HG03139 (cell line): ENCODE measurements around the gene AHNAK2.
"Not testable (repeated sequence)": the region's sequence is repeated elsewhere in the genome, so short reads cannot be mapped to it uniquely, and the experiment has no call there.

Source experiments
- ATAC-seq: cut with Tn5 transposase; IDR thresholded peaks from one replicate; pipeline ENCODE4 v1.9.1; 2021; ENCODE audit not compliant: unreplicated experiment

The AHNAK2 gene

DNA sequence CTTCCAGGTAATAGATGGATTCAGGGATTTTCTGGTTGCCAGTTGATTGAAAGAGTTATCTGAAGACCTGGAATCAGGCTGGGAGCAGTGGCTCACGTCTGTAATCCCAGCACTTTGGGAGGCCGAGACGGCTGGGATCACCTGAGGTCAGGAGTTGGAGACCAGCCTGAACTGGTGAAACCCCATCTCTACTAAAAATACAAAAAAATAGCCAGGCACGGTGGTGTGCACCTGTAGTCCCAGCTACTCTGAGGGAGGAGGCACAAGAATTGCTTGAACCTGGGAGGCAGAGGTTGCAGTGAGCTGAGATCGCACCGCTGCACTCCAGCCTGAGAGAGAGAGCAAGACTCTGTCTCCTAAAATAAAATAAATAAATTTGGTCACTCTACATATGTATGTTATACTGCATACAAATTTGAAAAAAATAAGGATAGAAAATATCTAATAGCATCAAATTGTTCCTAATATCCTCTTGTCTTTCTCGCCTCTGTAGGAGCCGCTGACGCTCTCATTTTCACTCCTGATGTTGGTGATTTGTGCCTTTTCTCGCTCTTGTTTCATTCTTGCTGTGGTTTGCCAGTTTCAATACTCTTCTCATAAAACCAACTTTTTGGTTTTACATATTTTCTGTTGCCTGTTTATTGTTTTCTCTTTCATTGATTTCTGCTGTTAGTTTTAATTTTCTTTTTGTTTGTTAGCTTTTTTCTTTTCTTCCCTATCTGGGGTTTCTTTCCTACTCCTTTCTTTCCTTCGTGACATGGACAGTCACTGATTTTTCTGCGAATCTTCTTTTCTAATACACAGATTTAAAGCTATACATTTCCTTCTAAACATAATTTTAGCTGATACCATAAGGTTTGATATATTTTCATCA is 77.3 kb downstream of the AHNAK2 start:
- ATAC-seq: no peak

DNA sequence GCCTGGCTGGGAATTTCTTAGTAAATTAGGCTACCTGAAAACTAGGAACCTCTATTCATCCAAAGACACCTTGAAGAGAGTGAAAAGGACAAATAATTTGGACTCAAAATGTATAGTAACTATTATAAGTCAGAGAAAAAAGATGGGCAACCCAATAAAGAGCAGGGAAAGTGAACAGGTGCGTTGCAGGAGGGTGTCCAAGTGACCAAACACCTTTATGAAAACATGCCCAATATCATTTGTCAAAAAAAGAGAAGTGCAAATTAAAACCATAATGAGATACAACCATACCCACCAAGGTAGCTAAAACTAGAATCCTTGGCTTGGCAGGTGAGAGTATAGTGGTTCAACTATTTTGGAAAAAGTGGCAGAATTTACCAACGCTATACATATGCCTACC is 78.4 kb downstream of the AHNAK2 start:
- ATAC-seq: no peak

DNA sequence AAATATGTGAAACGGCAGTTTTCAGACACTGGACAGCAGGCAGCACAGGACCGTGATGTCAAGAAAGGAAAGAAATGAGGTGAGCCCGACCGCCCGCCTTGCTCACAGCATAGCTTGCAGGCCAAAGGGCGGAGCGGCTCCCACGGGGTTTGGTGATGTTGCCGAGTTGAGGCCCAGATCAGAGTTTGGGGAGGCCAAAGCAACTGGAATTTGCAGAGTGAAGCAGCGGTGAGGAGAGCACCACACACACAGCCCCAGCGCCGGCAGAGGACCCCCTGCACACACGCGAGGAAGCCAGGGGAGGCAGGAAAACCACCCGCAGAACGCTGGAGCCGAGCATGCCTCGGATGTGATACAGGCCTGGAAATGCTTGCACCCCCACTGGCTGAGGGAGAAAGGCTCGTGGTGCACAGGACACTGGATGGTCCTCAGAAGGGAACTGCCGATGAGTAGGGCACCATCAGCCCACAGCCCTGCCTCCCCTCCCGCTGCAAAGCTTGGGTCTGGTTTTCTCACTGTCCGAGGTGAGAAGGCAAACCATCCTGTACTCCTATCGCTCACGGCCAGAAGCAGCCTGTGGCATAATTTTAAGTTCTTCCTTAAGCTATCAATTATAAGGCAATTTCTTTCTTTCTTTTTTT is 79.2 kb downstream of the AHNAK2 start:
- ATAC-seq: no peak

DNA sequence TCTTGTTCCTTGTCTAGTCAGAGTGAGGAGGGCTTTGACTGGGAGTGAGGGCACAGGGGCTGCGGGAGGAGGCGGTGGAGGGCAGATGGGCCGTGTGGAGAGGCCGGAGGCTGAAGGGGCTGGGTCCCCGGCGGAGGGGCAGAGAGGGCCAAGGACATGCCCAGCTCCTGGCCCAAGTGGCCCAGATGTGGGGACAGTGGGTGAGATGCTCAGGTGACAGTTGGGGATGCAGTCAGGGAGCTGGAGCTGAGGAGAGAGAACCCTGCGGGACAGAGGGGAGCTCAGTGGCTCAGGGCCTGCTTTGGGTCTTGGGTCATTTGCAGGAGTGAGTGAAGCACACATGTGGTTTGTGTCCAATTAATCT is 80.0 kb downstream of the AHNAK2 start:
- ATAC-seq: no peak

DNA sequence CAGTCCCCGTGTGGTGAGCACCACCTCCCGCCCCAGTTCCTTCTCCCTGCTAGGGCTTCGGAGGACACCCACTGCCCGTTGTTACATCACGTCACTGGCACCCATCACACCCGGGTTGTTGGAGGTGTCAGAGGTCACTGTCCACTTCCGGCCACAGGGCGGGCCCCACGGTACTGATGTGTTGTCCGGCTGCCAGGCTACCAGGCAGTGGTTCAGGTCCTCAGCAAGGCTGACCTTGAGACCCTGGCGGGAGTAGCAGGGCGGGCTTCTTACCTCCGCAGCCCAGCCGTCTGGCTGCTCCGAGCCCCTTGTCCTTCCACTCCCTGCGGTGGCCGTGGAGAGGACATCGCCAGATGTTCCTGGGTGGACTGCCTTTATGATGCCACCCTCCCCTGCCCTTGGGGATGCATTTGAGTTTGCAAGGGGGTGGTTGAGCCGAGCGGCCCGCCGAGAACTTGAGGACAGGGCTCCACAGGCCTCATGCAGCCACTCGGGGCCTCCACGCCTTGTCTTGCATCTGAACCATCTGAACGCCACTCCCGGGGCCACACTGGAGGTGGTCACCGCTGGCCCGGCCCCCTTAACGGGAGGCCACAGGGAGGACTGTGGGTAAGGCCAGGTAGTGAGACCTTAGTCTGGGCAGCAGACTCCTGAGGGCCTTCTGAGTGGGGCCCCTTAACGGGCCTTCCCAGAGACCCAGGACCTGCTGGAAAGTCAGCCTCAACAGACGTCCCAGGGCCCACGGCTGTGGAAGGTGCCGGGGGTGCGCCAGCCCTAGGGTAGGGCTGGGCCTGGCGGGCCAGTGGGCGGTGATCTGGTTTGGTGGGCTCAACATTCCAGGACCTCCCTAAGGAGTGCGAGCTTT is 80.6 kb downstream of the AHNAK2 start:
- ATAC-seq: no peak

DNA sequence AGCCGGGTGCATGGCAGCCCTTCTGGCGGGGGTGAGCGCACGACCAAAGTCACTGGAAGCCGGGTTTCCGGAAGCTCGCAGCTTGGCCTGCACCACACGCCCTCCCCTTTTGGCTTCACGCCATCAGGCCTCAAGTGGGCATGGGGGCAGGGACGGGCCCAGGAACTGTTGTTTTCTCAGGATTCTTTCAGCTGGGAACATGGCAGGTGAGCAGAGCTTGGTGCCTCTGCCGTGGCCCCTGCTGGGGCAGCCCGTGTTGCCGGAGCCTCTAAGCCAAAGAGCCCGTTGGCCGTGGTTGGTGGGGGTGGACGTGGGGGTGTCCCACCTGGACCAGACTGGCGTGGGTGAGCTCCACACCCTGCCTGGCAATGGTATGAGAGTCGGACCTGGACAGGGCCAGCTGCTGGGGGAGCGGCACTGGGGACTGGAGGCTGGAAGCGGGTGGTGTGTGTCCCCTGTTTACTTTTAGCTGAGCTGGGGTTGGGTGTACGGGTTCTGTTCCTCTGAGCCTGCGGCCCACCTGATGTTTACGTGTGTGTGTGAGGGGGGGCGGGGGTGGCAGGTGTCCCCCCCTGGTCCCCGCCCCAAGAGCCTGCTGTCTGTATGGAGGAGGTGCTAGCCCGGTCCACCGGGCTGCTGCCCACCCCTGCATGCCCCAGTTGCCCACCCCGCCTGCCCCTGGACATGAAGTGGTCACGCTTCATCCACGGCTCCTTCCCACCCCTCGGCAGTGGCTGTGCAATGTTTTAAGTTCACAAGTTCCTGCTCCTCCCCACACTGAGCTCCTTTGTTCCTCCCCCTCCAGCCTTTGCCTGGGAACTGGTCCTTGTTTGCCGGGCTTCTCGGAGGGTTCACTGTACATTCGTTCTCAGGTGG is 82.2 kb downstream of the AHNAK2 start:
- ATAC-seq: no peak

DNA sequence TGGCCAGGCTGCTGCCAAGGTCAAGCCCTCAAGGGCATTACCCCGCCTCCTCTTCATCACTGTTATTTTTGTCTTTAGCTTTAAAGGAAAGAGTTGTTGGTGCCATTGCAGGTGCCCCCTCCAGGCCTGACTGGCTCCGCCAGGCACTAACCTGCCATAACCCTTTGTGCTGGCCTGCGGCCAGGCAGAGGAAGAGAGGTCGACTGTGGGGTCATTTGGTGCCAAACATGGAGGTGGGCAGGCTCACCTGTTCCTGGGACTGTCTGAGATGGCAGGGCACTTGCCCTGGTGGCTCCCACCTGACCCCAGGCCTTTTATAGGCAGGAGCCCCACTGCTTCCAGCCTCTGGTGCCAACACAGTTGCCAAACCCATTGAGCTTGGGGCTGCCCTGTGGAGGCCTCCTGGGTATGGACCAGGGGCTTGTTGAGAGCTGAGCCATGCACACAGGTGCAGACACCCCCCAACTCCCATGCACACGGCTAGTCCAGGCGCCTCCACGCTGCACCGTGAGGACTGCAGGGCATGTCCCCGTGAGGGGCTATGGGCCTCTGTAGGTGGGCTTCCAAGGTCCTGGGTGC is 82.9 kb downstream of the AHNAK2 start:
- no peak for ATAC-seq

DNA sequence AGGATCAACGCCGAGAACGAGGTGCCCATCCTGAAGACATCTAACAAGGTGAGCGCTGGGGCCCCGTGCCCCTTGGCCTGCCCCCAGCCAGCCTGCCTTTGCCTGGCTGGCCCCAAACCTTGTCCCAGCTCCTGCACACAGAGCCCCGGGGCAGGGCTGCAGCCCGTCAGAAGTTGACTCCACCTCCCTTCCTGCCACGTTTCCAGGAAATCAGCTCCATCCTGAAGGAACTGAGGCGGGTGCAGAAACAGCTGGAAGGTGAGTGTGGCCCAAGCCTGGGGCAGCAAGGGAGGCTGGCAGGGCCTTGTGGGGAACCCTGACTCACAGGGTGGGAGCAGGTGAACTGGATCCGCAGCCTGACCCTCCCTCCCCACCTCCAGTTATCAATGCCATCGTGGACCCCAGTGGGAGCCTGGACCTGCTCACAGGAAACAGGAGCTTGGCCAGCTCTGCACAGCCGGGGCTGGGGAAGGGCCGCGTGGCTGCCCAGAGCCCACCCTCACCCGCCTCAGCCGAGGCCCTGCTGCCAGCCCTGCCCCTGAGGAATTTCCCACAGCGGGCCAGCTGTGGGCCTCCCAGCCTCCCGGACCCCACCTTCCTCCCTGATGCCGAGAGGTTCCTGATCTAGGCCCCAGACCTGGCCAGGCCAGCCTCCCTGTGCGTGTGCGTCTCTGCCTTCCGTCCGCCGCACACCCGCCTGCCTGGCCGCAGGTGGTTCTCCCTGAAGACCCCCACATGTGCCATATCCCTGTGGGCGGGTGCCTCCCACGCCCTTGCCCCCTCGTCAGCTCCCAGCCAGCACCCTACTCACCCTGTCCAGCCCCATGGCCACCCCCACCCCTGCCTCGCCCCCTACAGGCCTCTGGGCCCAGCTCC is 83.6 kb downstream of the AHNAK2 start:
- no peak for ATAC-seq

DNA sequence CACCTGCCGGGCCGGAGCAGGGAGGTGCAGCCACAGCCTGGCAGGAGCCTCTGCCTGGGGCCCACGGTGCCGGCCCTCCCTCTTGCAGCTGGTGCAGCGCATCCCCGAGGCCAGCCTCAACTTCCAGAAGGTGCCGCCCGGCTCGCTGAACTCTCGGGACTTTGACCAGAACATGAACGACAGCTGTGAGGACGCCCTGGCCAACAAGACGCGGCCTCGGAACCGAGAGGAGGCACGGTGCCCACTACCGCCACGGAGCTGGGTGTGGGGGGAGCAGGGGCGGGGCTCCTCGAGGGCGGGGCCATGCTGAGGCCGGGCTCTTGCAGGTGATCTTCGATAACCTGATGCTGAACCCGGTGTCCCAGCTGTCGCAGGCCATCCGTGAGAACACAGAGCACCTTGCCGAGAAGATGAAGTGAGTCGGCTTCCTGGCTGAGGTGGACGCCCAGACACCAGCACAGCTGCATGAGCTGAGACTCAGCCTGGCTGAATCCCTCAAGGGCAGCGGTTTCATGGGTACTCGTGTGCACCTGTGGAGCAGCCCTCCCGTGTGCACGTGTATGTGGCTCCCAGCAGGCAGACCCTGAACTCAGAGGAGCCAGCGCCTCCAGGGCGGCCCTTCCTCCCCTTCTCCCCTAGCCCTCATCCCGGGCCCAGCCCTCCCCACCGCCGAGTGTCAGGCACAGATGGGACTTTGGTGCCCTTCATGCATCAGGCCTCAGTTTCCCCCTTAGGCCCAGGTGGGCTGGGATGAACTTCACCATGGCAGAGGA is 84.6 kb downstream of the AHNAK2 start:
- ATAC-seq: no peak

DNA sequence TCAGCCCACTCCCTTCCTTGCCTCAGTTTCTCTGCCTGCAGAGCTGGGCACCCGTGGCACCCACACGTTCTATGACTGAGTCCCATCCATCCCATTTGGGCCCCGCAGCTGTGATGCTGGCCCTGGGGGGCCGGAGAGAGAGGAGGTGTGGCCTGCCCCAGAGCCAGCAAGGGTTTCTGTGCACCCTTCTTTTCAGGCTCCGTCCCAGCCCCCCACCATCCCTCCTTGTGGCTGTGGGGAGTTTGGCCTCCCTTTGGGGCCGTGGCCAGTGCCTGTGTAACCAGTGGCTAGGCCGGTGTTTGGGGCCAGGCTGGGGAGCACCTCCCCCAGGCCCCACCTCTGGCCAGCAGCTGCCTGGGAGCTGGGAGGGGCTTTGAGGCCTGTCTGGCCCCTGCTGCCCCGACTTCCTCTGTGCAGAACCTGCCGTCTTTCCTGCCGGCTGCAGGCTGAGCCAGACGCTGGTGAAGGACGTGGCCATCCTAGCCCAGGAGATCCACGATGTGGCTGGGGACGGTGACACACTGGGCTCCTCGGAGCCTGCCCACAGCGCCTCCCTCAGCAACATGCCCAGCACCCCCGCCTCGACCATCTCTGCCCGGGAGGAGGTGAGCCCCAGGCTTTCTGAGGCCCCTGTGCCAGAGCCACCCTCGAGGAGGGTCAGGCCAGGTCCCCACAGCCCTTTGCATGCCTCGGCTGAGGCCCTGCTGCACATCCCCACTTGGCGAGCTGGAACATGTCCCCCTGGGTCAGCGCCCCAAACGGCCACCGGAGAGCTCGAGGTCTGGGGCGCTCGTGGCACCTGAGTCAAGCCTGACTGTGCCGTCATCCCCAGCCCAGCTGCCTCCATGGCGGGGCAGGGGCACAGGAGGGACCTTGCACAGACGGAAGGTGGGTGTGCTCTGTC is 85.4 kb downstream of the AHNAK2 start:
- ATAC-seq: no peak

DNA sequence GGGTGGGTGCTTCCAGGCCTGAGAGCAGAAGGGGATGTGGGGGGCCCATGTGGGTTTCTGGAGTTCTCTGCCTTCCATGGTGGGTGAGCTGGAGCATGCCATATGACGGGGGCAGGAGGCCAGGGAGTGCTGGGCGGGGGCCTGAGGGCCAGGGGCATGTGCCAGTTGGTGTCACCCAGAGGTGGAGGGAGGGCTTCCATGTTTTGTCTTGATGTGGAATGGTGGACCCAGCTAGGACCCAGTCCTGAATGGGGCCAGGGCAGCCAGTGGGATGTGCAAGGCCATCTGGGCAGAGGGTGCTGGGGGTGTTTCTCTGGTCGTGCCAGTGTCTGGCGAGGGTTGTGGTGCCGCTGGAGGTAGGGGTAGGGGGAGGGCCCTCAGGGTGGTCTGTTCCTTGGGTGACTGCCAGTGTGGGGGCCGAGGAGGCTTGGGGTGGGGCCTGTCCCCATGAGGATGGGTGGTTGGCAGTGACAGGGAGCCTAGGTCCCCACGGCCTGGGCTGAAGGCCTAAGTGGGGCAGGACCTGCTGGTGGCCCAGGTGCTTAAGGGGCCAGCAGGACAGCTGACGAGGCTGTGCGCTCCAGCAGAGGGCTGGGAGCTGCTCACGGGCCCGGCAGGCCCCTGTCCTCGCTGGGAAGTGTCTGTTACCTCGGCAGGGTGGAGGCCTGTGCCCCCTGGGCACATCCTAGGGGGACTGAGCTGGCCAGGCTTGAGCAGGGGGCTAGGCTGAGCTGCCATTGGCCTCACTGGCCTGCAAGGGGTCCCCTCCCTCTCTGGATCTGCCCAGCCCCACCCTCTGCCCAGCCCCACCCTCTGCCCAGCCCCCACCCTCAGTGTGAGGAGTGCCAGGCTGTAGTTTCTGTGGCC is 86.3 kb downstream of the AHNAK2 start:
- ATAC-seq: no peak

DNA sequence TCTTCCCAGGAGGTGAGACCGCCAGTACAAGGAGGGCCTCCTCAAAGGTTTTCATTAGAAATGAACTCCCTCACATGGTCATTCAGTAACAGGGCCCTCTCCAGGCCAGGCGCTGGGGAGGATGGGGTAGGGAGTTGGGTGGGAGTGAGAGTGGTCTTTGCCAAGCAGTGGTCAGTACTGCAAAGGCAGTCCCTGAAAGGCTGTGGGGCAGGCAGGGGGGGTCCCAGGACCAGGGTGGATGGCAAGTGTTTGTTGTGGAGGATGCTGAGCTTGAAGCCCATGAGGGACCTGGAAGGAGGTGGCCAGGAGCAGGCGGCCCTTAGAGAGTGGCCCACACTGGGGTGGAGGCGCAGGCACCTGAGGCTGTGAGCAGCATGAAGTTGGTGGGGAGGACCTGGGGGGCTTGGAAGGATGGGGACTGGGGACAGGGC is 87.0 kb downstream of the AHNAK2 start:
- ATAC-seq: no peak

DNA sequence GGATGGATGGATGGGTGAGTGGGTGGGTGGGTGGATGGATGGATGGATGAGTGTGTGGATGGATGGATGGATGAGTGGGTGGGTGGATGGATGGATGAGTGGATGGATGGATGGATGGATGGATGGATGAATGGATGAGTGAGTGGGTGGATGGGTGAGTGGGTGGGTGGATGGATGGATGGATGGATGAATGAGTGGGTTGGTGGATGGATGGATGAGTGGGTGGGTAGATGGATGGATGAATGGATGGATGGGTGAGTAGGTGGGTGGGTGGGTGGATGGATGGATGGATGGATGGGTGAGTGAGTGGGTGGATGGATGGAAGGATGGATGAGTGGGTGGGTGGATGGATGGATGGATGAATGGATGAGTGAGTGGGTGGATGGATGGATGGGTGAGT is 87.9 kb downstream of the AHNAK2 start:
- not testable (repeated sequence) for ATAC-seq

DNA sequence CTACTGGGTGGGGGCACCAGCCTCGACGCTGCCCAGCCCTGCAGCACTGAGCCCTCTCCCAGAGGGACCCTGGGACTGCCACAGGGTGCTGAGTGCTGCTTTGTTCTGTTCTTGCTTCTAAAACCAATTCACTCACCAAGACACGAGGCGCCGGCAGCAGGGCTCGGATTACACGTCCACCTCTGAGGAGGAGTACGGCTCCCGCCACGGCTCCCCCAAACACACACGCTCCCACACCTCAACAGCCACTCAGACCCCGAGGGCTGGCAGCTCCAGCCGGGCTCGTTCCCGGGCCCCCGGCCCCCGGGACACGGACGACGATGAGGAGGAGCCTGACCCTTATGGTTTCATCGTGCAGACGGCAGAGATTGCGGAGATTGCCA is 88.8 kb downstream of the AHNAK2 start:
- no peak for ATAC-seq

DNA sequence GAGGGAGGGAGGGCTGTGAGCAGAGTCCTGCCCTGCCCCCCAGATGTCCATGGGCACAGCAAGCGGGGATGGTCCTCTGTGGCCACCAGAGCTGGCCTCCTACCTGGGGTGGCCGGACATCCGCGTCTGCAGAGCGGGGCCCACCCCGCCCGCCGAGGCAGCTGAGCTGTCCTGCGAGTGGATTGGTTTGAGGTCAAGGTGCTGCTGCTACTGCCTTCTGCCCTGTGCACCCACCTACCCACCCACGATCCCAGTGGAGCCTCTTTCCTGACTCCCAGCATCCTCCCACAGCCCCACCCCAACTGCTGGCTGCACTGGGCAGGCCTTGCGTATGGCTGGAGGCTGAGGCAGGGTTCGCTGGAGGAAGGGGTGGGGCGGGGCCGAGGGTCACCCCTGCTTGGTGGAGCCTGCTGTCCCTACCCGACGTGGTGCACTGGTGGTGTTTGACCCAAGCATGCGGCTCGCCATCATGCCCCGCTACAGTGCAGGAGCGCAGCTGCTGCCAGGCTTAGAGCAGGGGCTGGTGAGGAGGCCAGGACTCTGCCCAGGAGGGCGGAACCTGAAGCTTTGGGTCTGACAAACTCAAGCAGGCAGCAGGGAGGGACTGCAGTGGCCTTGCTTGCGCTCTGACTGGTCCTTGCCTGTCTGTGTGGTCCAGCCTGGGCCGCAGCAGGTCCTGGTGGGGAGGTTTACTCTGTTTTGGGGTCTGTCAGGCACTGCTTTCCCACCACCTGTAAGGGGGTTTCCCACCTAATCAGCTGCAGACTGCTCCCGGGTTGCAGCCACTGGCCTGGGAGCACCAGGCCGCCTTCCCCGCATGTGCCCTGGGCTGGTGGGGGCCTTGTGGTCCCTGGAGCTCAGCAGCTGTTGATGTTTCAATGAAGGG is 89.4 kb downstream of the AHNAK2 start:
- no peak for ATAC-seq
